Keratinocyte (primary cell): ENCODE measurements around the gene MICAL3. TPM values are rescaled to one million over a fixed set of nuclear protein-coding genes. Genes with fewer than 3 reads are reported as not detected.

Experiments used
- DNase-seq: peaks from one replicate; pipeline ENCODE4 v3.0.0-alpha.2; 2011; ENCODE audit warnings: low read depth, missing footprints, low spot score
- FAIRE-seq: peaks from 2 replicates; lab custom pipeline; 2011; peaks lifted over from hg19 to GRCh38; lab: Jason Lieb, UNC
- H2AFZ ChIP-seq: 2 replicates; pipeline ENCODE4 v1.6.0; 2012; ENCODE audit warnings: low read length, control low read depth, inconsistent platforms; ENCODE audit not compliant: control insufficient read depth
- H3K27ac ChIP-seq: 2 replicates; pipeline ENCODE4 v1.5.1; 2011; ENCODE audit warnings: low read length; ENCODE audit not compliant: control insufficient read depth, insufficient read depth
- H3K27me3 ChIP-seq: 3 replicates; pipeline ENCODE4 v1.6.0; 2011; ENCODE audit warnings: low read length; ENCODE audit not compliant: control insufficient read depth, insufficient read depth; ENCODE audit errors: extremely low read depth
- H3K36me3 ChIP-seq, 2 experiments: 2 replicates in 1 of 2; 3 replicates in 1 of 2; pipeline ENCODE4 v1.5.1; 2011; ENCODE audit warnings: low read length in 2 of 2, mild to moderate bottlenecking in 1 of 2; ENCODE audit not compliant: control insufficient read depth in 2 of 2, insufficient read depth in 2 of 2; ENCODE audit errors: extremely low read depth in 1 of 2
- H3K4me1 ChIP-seq: 3 replicates; pipeline ENCODE4 v1.5.1; 2011; ENCODE audit warnings: low read length; ENCODE audit not compliant: control insufficient read depth, insufficient read depth; ENCODE audit errors: extremely low read depth
- H3K4me2 ChIP-seq: 3 replicates; pipeline ENCODE4 v1.6.0; 2011; ENCODE audit warnings: low read depth, low read length; ENCODE audit not compliant: control insufficient read depth, insufficient read depth; ENCODE audit errors: extremely low read depth
- H3K4me3 ChIP-seq, 3 experiments: fragments of 200-600 bp in 1 of 3; sonication (generic) in 1 of 3; 2 replicates in 2 of 3; 3 replicates in 1 of 3; pipeline ENCODE4 v1.5.1; 2011 to 2016; ENCODE audit warnings: low read length in 3 of 3, mild to moderate bottlenecking in 3 of 3, control low read depth in 2 of 3, inconsistent platforms in 1 of 3, low read depth in 1 of 3, mixed read lengths in 1 of 3, mixed run types in 1 of 3, moderate library complexity in 1 of 3; ENCODE audit not compliant: control insufficient read depth in 2 of 3, insufficient read depth in 2 of 3; ENCODE audit errors: extremely low read depth in 1 of 3
- H3K79me2 ChIP-seq: 2 replicates; pipeline ENCODE4 v1.6.0; 2012; ENCODE audit warnings: low read length; ENCODE audit not compliant: control insufficient read depth, insufficient read depth
- H3K9ac ChIP-seq: 3 replicates; pipeline ENCODE4 v1.6.0; 2011; ENCODE audit warnings: low read length; ENCODE audit not compliant: control insufficient read depth, insufficient read depth; ENCODE audit errors: extremely low read depth
- H3K9me1 ChIP-seq: 3 replicates; pipeline ENCODE4 v1.6.0; 2011; ENCODE audit warnings: low read length; ENCODE audit not compliant: control insufficient read depth, insufficient read depth; ENCODE audit errors: extremely low read depth
- H3K9me3 ChIP-seq: 2 replicates; pipeline ENCODE4 v1.5.1; 2012; ENCODE audit warnings: low read depth, low read length; ENCODE audit not compliant: control insufficient read depth
- H4K20me1 ChIP-seq: 3 replicates; pipeline ENCODE4 v1.6.0; 2011; ENCODE audit warnings: low read length; ENCODE audit not compliant: control insufficient read depth, insufficient read depth; ENCODE audit errors: extremely low read depth
- CTCF ChIP-seq, 3 experiments: IDR thresholded peaks in 1 of 3; conservative IDR thresholded peaks in 1 of 3; optimal IDR thresholded peaks in 1 of 3; 2 replicates in 2 of 3; 3 replicates in 1 of 3; pipeline versions ENCODE3 to v1.5.1; 2011; ENCODE audit warnings: low read length in 3 of 3, mild to moderate bottlenecking in 3 of 3, moderate library complexity in 2 of 3, control low read depth in 1 of 3, inconsistent platforms in 1 of 3; ENCODE audit not compliant: insufficient read depth in 2 of 3; ENCODE audit errors: extremely low read depth in 1 of 3
- EZH2 ChIP-seq: IDR thresholded peaks from one replicate; pipeline ENCODE4 v1.6.1; 2012; ENCODE audit warnings: inconsistent platforms, mild to moderate bottlenecking, low read length, moderate library complexity
- dilution Hi-C: fragments of 300-500 bp; cut with MboI; formaldehyde crosslinking; loops from one replicate; pipeline ENCODE4 v1.7.0; 2020; ENCODE audit warnings: low sequenced_read_pairs; ENCODE audit not compliant: extremely low pct_ligation_motif_present
- polyA plus RNA-seq, 5 experiments: library from polyadenylated mRNA; depleted of rRNA in 3 of 5; stranded (reverse) in 3 of 5; stranded (forward) in 1 of 5; unstranded in 1 of 5; fragments of >200 nt; gene quantifications; 1 replicate in 1 of 5; 2 replicates in 3 of 5; 3 replicates in 1 of 5; pipeline versions ENCODE4 v1.2.1 to v1.2.3, GENCODE V29; 2011 to 2012; ENCODE audit warnings: missing spikeins in 2 of 5, low read depth in 1 of 5, low replicate concordance in 1 of 5

MICAL3 gene
- polyA plus RNA-seq, 1 donor (not counting 4 experiments of a cell fraction or from before 2014, with no cell fraction given), result 27.9 TPM

GRCh38 chr22:17951315-17951714 lies 73.0 kb downstream of the MICAL3 start:
- Histone ChIP-seq H3K4me1 (peaks cover 16% of the 10 kb centered on the region), H4K20me1 (peaks cover 21% of the 10 kb centered on the region), H3K79me2 (peaks cover 96% of the 10 kb centered on the region), H3K4me3 (no peak overlapping the region), H3K27me3 (no peaks in the 10 kb centered on the region), H3K9me3 (no peaks in the 10 kb centered on the region), H3K4me2 (no peak overlapping the region), H3K36me3 (peaks cover 0 to 3% of the 10 kb centered on the region in 2 experiments), H2AFZ (no peak overlapping the region), H3K9ac (no peak overlapping the region), H3K9me1 (peaks cover 2% of the 10 kb centered on the region), H3K27ac (no peak overlapping the region)
- FAIRE-seq, result no peak
- dilution Hi-C loops, result no loop called here
- TF ChIP-seq CTCF (optimal IDR thresholded peaks at IDR 0.05 in 1 of 3, IDR thresholded peaks at IDR 0.05 in 1 of 3, conservative IDR thresholded peaks at IDR 0.05 in 1 of 3; ENCODE audit: extremely low read depth in 1 of 3, insufficient read depth in 2 of 3, low read length in 3 of 3) (no peak), EZH2 (no peak)
- DNase-seq, result no peak

GRCh38 chr22:17950651-17951214 lies 73.6 kb downstream of the MICAL3 start:
- TF ChIP-seq EZH2 (no peak), CTCF (optimal IDR thresholded peaks at IDR 0.05 in 1 of 3, IDR thresholded peaks at IDR 0.05 in 1 of 3, conservative IDR thresholded peaks at IDR 0.05 in 1 of 3; ENCODE audit: extremely low read depth in 1 of 3, insufficient read depth in 2 of 3, low read length in 3 of 3) (no peak)
- peaks cover 26% of the 10 kb centered on the region for H4K20me1 ChIP-seq
- no peak for DNase-seq
- H3K4me3 ChIP-seq, result no peak overlapping the region
- H3K36me3 ChIP-seq, result peaks cover 0 to 3% of the 10 kb centered on the region in 2 experiments
- H3K79me2 ChIP-seq, result peaks cover 97% of the 10 kb centered on the region
- no peak overlapping the region for H3K27ac ChIP-seq
- no peak overlapping the region for H3K9ac ChIP-seq
- no peak for FAIRE-seq
- no peak overlapping the region for H2AFZ ChIP-seq
- dilution Hi-C loops, result no loop called here
- H3K4me1 ChIP-seq, result peaks cover 22% of the 10 kb centered on the region
- no peak overlapping the region for H3K4me2 ChIP-seq
- H3K9me3 ChIP-seq, result no peaks in the 10 kb centered on the region
- no peaks in the 10 kb centered on the region for H3K27me3 ChIP-seq
- H3K9me1 ChIP-seq, result peaks cover 7% of the 10 kb centered on the region
